Glomerular visceral epithelial cell (primary cell): ENCODE measurements around the gene RPL5.

Source experiments
- DNase-seq: peaks from one replicate; pipeline ENCODE4 v3.0.0-alpha.2; 2016; ENCODE audit errors: extremely low spot score

Gene RPL5

DNA sequence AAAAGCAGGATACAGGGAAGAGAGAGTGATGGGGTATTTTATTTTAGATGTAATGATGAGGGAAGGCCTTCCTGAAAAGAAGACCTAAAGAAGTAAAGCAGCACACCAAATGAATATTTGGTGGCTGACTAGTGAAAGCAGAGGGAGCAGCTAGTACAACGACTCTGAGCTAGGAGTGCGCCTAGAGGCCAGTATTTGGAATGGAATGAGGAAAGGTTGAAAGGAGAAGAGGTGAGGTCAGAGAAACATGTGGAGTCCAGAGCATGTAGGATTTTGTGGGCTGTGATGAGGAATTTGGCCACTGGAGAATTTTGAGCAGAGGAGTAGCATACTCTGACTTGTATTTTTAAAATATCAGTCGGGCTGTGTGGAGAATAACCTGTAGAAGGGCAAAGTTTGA is 11.8 kb upstream of the RPL5 start:
- DNase-seq: no peak

DNA sequence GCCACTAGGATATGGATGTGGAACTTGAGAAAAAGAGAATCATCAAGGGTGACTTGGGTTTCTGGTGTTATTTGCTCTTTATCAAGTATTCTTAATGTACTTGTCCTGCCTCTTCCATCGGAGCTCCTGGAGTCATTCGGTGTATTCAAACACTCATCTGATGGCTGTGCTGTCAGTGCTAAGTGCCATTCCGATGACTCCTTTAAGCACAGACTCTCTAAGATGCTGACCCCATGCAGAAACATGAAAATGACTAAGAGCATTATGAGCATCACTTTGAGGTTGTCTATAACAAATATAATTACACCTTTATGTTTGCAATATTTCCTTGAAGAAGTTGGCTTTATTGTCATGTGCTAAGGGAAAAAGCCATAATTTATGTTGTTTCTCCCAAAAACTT is 11.3 kb upstream of the RPL5 start:
- DNase-seq: no peak

DNA sequence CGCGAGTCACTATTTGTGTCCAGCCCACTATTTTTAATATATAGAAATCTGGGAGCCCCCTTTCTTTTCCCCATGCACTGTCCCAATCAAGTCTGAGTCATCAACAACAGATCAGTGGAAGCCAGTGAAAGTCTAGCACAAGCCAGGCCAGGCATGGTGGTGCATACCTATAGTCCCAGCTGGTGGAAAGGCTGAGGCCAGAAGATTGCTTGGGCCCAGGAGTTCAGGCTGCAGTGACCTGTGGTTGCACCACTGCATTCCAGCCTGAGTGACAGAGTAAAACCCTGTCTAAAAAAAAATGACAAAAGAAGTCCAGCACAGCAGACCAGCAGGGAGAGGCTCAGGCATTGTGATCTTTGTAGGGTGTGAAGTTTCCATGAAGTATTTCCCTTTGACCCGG is 9.0 kb upstream of the RPL5 start:
- no peak for DNase-seq

DNA sequence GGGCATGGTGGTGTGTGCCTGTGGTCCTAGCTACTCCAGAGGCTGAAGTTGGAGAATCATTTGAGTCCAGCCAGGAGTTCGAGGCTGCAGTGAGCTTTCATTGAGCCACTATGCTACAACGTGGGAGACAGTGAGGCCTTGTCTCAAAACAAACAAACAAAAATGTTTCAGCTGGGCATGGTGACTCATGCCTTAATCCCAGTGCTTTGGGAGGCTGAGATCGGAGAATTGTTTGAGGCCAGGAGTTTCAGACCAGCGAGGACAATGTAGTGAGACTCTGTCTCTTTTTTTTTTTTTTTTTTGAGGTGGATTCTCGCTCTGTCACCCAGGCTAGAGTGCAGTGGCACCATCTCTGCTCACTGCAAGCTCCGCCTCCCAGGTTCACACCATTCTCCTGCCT is 5.0 kb upstream of the RPL5 start:
- no peak for DNase-seq

DNA sequence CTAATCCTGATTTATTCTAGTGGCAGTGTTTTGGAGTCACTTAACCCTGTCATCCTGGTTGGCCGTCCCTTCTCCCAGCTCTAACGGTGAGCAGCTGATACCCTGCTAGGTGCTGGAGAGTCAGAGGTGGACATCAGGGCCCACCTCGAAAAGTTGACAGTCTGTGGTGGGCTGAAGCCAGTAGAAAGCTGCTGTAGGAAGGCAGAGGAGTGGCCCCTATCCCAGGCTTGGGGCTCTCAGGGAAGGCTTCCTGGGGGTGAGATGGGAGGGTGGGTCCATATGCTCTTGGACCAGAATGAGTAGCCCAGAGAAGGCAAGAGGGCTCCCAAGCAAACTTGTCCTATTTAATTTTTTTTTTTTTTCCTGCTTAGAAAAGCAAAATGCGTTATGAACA is 475 bp upstream of the RPL5 start:
- DNase-seq: no peak

DNA sequence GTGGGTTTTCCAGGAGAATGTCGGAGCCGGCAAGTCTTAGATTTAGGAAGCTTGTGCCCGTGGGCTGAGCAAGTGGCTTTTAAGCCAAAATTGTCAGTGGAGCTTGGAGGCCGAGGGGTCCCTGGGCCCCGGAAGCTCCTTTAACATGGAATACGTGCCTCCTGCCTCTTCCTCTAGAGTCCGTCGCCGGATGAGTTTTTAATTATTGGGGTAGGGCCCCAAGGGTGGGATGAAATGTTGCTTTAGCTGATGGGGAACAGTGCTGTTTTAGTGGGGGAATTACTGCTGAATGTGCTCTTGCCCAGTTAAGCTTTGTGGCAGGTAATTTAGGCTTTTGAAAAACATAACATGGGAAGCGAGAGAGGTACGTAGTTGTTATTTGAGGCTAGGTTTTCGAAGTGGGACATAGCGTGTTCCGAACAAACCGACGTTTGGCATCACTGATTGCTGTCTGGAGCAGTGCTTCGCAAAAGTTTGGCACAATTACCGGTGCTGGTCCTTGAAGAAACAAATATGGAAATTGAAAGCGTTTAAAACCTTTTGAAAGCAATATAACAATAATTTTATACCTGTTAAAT is 786 bp downstream of the RPL5 start:
- no peak for DNase-seq

DNA sequence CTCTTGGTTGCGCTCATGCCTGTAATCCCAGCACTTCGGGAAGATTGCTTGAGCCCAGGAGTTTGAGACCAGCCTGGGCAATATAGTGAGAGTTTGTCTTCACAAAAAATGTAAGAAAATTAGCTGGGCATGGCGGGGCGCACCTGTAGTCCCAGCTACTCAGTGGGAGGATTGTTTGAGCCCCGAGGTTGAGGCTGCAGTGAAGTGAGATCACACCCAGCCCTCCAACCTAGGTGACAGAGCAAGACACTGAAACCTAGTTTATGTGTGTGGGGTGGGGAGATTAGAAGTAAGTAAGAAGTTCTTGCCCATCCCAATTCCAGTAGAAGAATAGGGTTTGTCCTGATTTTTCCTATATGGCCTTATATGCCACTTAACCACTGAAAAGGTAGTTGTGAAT is 2.0 kb downstream of the RPL5 start:
- DNase-seq: no peak

DNA sequence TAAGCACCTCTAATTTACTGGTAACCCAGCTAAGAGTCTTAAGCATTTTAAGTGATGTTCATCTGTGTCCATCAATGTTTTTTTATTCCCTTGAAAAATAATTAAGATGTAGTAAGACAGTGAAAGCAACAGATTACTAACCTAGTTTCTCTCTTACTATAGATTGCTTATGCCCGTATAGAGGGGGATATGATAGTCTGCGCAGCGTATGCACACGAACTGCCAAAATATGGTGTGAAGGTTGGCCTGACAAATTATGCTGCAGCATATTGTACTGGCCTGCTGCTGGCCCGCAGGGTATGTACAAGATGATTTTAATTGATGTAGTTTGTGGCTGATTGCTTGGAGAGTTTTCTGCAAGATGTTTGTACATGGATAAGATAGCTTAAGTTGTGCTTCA is 2.8 kb downstream of the RPL5 start:
- no peak for DNase-seq

DNA sequence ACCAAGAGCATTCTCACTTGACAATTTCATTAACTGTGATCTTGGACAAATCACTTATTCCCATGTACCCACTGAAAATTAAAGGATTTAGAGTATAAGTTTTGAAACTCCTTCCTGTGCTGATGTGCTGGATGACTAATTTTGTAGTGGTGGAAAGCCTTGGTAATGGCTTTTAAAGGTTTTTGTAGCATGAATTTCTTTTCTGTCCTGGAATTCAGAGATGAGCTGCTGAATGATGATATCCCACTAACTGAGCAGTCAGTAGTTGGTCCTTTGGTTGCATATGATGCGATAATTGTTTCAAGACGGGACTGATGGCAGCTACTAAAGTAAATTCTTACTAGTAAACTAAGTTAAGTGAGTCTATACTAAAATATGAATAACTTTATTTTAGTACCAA is 5.2 kb downstream of the RPL5 start:
- no peak for DNase-seq

DNA sequence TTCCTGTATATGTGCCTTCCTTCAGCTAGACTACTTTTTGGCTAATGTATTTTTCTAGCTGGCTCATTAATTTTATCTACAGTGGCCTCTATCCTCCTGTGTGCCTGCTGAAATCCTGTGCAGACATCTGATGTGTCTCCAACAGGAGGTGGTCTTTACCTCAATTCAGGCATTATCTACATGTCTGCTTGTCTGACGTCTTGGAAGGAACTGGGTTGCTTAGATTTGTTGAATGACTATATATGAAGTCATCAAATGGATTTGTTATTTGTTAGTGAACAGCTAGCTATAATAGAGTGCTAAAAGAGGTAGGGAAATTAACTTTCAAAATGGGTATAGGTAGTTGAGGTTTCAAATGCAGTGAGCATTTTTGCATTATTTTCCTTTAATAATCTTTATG is 6.7 kb downstream of the RPL5 start:
- DNase-seq: no peak

DNA sequence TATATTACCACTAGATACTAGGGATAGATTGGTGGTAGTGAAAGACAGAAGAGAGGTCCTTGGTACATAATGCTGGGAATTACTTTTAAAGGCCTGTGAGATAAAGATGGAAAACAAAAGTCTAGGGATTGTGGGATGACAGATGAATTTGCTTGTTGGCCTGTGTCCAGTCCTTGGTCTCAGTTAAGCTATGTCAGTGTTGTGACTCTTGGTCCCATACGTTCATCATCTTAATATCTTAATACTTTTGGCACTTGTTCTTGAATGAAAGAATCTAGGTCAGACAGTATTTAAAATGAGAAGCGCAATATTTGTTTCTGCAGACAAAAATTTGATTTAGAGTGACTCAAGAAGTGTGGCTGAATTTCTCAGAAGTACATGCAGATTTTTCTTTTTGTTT is 7.6 kb downstream of the RPL5 start:
- no peak for DNase-seq

DNA sequence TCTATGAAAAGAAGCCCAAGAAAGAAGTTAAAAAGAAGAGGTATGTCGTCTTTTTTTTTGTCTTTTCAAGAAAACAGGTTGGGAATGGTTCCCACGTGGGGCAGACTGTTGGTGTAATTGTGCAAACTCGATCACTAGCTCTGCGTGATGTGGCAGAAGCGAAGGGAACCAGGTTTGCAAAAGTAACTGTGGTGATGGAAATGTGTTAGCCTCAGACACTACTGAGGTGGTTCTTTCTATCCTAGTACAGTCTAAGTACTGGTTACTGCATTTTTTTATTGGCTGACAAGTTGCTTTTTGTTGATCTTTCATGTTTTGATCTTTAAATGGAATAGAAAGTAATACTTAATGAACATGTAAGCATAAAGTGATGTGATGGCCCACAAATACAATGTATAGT is 8.8 kb downstream of the RPL5 start:
- DNase-seq: no peak

DNA sequence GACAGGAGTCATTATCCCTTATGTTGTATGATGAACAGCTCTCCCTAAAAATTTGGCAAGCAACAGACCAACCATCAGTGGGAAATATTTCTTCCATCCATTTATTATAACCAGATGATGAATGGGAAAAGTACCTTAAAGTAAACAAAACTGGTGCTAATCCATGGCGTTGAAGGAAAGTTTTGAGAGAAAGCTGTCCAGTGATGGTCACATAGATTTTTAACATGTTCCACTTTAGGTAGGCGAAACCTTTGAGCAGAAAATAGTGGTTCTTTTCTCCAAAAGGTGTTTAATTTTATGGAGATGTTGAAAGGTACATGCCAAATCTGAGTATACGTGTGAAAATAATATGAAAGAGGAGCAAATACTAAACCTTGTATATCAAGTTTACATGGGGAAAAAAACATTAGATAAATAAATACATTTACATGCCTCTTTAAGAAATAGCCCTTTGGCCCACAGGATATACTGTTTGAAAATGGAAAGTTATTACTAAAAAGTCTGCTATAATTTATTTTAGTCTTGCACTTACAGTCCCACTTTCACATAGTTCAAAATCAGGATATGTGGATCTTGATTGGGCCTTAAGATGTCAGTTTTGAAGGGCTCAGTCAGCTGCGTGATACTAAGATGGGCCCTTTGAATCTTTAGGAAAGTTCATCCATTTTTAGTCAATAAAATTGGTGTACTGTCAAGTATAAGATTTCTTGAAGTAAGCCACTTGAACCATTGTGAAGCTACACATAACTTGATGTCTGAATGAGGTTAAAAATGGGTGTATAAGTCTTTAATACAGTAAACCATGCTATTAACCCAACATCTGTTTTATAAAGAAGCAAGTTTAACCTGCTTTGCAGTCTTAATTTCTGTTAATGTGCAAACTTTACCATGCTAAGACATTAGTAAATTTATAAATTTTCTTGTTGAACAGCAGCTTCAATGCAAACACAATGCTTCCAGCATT is 10.5 kb downstream of the RPL5 start:
- DNase-seq: no peak

DNA sequence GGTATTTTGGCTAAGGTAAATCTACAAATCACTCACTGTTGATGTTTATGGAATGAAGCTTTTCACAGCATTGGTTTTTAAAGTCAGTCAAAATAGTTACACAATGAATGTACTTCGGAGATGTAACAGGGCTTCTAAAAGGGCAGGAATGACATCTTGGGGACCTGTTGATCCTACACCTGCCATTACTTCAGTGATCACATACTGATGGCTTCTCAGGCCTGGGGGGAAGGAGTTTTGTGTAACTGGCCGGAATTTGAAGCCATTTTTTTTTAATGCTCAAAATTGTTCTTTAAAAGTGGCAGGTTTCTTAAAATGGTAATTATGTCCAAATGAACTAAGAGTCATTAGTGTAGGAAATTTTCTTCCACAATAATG is 11.2 kb downstream of the RPL5 start:
- DNase-seq: no peak

DNA sequence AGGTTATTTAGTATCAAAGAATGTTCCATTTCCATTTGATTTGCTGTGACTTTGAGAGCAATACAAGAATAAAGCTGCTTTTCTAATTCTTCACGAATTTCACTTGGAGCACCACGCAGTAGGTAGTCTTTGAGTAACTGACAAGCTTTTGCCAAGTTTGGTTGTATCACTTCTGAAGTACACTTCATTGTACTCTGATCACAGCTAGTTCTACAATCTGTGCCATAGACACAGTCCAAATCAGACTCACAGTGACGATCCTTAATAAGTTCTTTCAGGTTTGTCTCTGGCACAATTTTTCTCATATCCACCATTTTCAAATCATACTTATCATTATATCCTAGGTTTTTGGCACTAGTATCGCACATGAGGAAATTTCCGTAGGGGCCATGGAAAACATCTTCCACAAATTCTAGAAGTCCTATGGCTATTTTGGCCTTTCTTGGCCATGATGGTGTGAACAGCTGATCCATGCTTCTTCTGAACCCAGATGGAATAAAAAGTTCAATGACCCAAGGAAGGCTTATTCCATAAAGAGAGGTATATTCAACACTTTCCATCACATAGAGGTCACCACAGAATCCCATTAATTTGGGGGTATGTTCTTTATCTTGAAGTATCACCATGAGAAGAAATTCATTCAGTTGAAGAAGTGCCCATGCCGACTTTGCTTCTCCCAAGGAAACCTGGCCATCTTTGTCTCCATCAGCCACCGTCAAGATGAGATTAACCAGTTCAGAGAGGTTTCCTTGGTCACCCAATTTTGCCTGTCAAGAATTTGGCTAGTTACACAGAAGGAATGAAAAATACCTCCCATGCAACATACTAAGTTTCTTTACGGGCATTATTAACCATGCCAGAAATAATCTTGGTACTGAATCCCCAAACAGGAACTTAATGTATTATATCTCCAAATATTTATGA is 11.9 kb downstream of the RPL5 start:
- DNase-seq: no peak

DNA sequence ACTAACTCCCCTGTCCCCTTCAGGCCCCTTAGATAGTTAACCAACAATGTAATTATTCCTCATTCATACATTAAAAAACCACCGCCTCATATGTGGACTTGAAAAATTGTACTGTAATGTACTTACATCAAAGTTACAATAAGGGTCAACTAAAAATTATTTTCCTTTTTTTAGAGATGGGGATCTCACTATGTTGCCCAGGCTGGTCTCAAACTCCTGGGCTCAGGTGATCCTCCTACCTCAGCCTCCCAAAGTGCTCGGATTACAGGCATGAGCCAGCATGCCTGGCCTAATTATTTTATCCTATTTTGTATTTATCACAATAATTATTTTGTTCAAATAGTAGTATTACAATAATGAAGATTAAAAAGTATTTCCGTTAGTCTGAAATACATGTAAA is 12.6 kb downstream of the RPL5 start:
- DNase-seq: no peak

DNA sequence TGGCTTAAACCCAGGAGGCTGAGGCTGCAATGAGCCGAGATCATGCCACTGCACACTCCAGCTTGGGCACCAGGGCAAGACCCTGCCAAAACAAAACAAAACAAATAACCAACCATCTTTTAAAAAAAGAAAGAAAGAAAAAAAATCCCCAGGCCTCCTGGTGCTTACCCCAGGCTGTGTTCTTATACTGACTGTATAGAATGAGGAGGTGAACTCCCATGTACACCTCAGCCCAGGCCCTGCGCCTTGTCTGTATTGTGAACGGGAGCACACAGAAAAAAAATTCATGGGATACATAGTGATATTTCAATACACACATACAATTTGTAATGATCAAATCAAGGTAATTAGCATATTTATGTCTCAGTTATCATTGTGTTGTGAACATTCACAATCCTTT is 14.1 kb downstream of the RPL5 start:
- DNase-seq: no peak

DNA sequence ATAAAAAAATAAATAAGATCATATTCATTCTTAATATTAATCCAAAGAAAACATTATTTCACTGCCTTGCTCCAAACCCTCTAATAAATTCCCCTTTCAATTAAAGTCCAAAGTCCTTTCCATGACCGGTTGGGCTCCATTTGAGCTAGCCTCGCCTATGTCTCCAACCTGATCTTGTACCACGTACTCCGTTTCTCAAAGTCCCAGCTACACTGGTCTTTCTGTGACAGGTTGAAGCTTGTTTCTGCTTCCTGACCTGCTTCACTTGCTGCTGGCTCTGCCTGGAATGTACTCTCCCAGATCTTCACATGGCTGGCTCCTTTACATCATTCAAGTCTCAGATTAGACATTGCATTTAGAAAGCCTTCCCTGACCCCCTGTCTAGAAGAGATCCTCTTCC is 16.4 kb downstream of the RPL5 start:
- DNase-seq: no peak

DNA sequence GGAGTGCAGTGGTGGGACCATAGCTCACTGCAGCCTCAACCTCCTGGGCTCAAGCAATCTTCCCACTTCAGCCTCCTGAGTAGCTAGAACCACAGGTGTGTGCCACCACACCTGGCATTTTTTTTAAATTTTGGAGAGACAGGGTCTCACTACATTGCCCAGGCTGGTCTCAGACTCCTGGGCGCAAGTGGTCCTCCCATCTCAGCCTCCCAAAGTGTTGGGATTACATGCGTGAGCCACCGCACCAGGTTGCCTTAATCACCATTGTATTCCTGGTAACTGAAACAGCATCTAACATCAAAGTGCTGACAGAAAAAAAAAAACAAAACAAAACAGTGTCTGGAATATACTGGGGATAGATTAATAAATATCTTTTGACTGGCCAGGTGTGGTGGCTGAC is 18.2 kb downstream of the RPL5 start:
- DNase-seq: no peak

DNA sequence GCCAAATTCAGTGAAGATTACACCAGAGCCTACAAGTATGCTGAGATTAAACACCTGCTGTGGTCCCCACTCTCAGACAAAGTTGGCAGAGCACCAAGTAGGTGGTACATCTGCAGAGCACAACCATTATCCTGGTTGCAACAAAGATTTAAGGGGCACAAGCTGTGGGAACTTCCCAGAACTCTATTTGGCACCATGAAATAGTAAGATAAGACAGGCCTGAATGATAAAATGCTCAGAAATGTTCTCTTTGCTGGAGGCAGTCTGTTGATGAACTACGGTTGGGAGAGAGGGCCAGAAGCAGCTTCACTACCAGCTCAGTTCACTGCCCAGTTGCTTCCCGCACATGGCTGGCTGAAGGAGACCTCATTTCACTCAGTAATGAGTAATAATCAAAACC is 19.9 kb downstream of the RPL5 start:
- DNase-seq: no peak

DNA sequence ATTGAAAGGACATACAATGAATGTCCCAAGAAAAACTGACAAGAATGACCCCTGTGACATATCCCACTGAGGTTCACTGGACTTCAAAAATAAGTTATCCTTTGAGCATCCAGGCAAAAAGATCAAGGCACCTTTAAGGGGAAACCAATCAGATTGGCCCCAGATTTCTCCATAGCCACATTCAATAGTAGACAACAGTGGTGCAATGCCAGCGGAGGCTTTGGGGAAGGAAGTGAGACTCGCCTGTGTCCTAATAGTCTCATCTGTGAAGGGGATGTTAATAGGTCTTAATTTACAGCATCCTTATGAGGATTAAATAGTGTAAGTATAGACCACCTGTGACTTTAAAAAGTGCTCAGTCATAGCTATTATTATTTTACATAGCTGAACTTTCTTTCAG is 21.5 kb downstream of the RPL5 start:
- no peak for DNase-seq

DNA sequence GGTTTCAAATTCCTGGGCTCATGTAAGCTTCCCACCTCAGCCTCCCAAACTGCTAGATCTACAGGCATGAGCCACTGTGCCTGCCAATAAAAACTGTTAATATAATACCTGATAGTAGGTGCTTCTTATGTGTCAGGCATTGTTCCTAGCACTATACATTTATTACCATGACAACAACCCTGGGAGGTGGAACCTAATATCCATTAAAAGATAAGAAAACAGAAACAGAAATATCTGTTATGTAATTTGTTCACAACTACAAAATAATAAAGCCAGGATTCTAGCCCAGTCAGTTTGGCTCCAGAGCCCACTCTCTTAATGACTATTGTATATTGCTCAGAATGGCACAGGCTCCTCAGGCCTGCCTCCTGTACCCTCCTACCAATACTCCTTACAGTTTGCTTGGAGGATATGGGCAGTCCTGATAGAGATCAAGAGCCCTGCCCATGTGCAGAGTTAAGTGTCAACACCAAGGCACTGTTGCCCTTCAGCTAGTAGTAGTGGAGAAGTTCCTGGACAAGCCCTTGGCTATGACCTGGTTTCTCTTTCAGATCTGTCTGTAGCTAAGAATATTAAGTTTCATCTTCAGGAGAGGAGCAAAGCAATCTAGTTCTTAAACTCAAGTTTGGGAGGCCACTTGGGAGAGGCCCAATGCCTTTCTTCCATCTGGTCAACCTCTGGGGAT is 22.4 kb downstream of the RPL5 start:
- no peak for DNase-seq
